Islet of Langerhans (tissue), 1 donor: Measurements from ENCODE around the gene MFAP5.

Source experiments
- FAIRE-seq: peaks from one replicate; lab custom pipeline; 2011; peaks lifted over from hg19 to GRCh38; lab: Jason Lieb, UNC

Gene MFAP5

GRCh38 chr12:8662593-8662992 lies at the start of gene MFAP5:
TSS of gene MFAP5 (minus strand) at chr12:8662826. CDS start at chr12:8662104, 722 bp downstream.
- no peak for FAIRE-seq

GRCh38 chr12:8709124-8709830 lies 46.7 kb upstream of the MFAP5 start:
- FAIRE-seq: peak; percentile 86

GRCh38 chr12:8702159-8702558 lies 39.5 kb upstream of the MFAP5 start:
- FAIRE-seq: no peak

- FAIRE-seq: no peak
Observed at GRCh38 chr12:8701046-8701660, 38.5 kb upstream of the MFAP5 start.

GRCh38 chr12:8699714-8700113 lies 37.1 kb upstream of the MFAP5 start:
- FAIRE-seq: no peak

GRCh38 chr12:8698879-8699278 lies 36.3 kb upstream of the MFAP5 start:
- no peak for FAIRE-seq

- FAIRE-seq: no peak
Observed at GRCh38 chr12:8698132-8698851, 35.7 kb upstream of the MFAP5 start.

GRCh38 chr12:8697476-8698131 lies 35.0 kb upstream of the MFAP5 start, which contains the start of gene RIMKLB:
TSS of gene RIMKLB (plus strand) at chr12:8697991. CDS start at chr12:8713867, 15,876 bp downstream.
- FAIRE-seq: no peak

GRCh38 chr12:8697120-8697475 lies 34.5 kb upstream of the MFAP5 start:
- FAIRE-seq: no peak

GRCh38 chr12:8696442-8697090 lies 33.9 kb upstream of the MFAP5 start:
- no peak for FAIRE-seq

GRCh38 chr12:8695116-8695515 lies 32.5 kb upstream of the MFAP5 start:
- FAIRE-seq: no peak

GRCh38 chr12:8692573-8692972 lies 29.9 kb upstream of the MFAP5 start:
- no peak for FAIRE-seq

- FAIRE-seq: no peak
Observed at GRCh38 chr12:8689681-8690080, 27.1 kb upstream of the MFAP5 start.

- no peak for FAIRE-seq
Observed at GRCh38 chr12:8687846-8688601, 25.4 kb upstream of the MFAP5 start.

GRCh38 chr12:8685051-8685450 lies 22.4 kb upstream of the MFAP5 start:
- FAIRE-seq: no peak

GRCh38 chr12:8681129-8681884 lies 18.7 kb upstream of the MFAP5 start:
- no peak for FAIRE-seq

- no peak for FAIRE-seq
Observed at GRCh38 chr12:8680533-8680932, 17.9 kb upstream of the MFAP5 start.

GRCh38 chr12:8678661-8679111 lies 16.1 kb upstream of the MFAP5 start:
- no peak for FAIRE-seq

- FAIRE-seq: no peak
Observed at GRCh38 chr12:8677362-8677761, 14.7 kb upstream of the MFAP5 start.

- FAIRE-seq: no peak
Observed at GRCh38 chr12:8676651-8677050, 14.0 kb upstream of the MFAP5 start.

- FAIRE-seq: no peak
Observed at GRCh38 chr12:8675591-8676036, 13.0 kb upstream of the MFAP5 start.
